ENCODE measurements around the gene RRAS.
"Not testable (repeated sequence)": the region's sequence is repeated elsewhere in the genome, so short reads cannot be mapped to it uniquely, and the experiment has no call there.

RRAS gene

DNA sequence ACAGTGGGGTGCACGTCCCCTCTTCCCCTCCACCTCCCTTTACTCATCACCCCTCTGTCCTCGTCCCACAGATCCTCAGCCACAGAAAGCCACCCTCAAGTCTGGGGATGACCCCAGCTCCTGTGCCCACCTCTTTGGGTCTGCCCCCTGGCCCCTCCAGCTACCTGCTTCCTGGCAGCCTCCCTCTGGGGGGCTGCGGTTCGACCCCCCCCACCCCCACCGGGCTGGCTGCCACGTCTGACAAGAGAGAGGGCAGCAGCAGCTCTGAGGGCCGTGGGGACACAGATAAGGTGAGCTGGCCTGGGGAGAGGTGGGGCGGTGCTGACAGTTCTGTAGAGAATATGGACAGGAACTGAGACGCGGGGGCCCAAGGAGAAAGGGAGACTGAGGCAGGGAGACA, 14.6 kb upstream of the RRAS start:
- no peak for DNase-seq (ENCODE audit: low spot score)

DNA sequence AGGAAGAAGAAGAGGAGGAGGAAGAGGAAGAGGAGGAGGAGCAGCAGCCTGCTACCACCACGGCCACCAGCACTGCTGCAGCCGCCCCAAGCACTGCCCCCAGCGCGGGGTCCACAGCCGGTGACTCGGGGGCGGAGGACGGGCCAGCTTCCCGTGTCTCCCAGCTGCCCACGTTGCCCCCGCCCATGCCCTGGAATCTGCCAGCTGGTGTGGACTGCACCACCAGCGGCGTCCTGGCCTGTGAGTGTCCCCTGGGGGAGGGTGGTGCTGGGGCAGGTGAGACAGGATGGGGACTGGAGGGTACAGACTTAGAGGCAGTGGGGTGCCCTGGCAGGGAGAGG, 13.5 kb upstream of the RRAS start:
- no peak for DNase-seq (ENCODE audit: low spot score)

DNA sequence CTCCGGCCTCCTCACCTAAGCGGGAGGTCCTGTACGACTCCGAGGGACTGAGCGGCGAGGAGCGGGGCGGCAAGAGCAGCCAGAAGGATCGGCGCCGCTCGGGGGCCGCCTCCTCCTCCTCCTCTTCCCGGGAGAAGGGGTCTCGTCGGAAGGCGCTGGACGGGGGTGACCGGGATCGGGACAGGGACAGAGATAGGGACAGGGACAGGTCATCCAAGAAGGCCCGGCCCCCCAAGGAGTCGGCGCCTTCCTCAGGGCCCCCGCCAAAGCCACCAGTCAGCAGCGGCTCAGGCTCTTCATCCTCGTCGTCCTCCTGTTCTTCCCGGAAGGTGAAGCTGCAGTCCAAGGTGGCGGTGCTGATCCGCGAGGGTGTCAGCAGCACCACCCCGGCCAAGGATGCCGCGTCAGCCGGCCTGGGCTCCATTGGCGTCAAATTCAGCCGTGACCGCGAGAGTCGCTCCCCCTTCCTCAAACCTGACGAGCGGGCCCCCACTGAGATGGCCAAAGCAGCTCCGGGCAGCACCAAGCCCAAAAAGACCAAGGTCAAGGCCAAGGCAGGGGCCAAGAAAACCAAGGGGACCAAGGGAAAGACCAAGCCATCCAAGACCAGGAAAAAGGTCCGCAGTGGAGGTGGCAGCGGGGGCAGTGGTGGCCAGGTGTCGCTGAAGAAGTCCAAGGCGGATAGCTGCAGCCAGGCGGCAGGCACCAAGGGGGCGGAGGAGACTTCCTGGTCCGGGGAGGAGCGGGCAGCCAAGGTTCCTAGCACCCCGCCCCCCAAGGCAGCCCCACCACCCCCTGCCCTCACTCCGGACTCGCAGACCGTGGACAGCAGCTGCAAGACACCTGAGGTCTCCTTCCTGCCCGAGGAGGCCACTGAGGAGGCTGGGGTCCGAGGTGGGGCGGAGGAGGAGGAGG, 12.9 kb upstream of the RRAS start:
- DNase-seq (ENCODE audit: low spot score), result no peak

GRCh38 chr19:49651820-49652550, 12.0 kb upstream of the RRAS start:
- no peak for DNase-seq (ENCODE audit: low spot score)

DNA sequence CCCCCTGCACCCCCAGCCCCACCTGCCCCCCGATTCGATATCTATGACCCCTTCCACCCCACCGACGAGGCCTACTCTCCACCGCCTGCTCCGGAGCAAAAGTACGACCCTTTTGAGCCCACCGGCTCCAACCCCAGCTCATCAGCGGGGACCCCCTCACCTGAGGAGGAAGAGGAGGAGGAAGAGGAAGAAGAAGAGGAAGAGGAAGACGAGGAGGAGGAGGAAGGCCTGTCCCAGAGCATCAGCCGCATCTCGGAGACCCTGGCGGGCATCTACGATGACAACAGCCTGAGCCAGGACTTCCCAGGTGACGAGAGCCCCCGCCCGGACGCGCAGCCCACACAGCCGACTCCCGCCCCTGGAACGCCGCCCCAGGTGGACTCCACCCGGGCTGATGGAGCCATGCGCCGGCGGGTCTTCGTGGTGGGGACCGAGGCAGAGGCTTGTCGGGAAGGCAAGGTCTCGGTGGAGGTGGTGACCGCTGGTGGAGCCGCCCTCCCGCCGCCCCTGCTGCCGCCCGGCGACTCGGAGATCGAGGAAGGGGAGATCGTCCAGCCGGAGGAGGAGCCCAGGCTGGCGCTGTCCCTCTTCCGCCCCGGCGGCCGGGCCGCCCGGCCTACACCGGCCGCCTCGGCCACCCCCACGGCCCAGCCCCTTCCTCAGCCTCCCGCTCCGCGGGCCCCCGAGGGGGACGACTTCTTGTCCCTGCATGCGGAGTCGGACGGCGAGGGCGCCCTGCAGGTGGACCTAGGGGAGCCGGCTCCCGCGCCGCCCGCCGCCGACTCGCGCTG, 11.3 kb upstream of the RRAS start:
- no peak for DNase-seq (ENCODE audit: low spot score)

- DNase-seq (ENCODE audit: low spot score), result no peak
These were observed 6.6 kb upstream of the RRAS start for GRCh38 chr19:49646586-49646985.

DNA sequence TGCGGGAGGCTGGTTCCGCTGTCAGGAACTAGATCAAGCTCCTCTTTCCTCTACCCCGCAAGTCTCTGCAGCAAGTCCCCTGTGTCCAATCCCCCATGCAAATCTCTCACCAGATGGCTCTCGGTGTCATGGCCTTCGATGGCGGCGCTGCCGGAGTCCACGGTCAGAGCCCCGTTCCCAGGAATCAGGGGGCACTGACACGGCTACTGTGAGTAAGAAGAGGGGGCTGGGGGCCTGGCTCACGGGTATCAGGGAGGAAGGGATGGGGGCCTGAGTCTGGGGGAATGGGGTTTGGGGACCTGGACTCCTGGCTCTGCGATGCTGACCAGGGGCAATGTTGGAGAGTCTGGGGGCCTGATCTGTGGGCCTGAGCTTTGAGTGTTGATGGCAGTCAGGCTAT, 6.1 kb upstream of the RRAS start:
- DNase-seq (ENCODE audit: low spot score), result no peak

GRCh38 chr19:49645592-49645991, 5.6 kb upstream of the RRAS start:
- no peak for DNase-seq (ENCODE audit: low spot score)

DNA sequence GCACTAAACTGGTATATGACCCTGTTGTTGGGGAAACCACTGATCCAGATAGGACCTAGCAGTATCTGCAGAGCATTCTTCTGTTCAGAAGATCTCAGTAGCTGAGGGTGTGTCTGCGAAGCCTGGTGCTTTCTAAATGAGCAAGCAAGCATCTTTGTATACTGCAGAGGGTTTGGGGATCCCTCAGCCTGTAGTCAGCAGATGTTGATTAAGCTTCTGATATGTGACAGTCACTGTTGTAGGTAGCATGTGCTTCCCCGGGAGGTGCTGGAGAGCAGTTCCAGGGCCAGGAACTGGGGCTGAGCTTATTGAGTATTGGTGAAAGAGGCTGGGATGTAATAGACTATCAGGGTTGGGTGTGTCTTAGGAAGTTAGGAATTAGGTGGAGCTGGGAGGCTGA, 3.5 kb upstream of the RRAS start:
- DNase-seq (ENCODE audit: low spot score), result no peak

- no peak for DNase-seq (ENCODE audit: low spot score)
These were observed 2.6 kb upstream of the RRAS start for GRCh38 chr19:49642492-49643035.

- peak; percentile 99 for DNase-seq (ENCODE audit: low spot score)
These were observed 1.9 kb upstream of the RRAS start, which contains the start of gene SCAF1 for GRCh38 chr19:49641688-49642491. TSS of gene SCAF1 (plus strand) at chr19:49642209. CDS start at chr19:49645027, 2,818 bp downstream.

- DNase-seq (ENCODE audit: low spot score), result no peak
These were observed 386 bp downstream of the RRAS start for GRCh38 chr19:49639401-49640112.

DNA sequence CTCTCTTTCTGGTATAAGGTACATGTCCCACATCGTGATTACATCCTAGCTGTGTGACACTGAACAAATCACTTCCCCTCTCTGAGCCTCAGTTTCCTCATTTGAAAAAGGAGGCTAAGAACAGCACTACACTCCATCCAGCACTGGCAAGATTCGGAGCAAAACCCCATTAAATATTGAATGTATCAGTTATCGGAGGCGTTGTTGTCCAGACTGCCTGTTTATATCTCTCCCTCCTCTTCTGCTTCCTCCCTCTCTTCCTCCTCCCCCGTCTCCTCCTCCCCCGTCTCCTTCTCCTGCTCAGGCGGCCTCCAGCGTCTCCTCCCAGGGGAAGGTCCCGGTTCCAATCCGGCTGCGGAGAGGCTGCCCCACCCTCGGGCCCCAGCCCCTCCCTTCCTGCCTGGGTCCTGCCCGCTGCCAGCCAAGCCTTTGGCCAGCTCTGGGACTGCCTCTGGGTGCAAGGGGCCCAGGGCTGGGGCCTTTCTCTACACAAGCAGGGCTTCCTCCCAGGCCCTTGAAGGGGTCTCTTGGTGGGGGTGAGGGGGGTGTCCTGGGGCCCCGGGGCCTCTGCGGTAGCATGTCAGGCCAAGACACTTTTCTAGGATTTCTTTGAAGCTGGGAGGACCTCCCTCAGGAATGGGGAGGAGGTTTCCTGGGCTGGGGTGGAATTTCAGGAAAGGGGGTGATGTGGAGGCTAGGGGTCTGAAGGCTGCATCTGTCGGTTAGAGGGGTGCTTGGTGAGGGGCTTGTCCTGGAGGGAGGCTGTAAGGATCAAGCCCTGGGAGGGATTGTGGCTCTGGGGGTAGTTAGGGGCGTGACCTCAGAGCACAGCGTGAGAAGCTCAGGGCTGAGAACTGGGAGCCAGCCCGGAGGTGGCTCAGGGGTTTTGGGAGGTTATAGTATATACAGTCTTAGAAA, 1.9 kb downstream of the RRAS start:
- no peak for DNase-seq (ENCODE audit: low spot score)

DNA sequence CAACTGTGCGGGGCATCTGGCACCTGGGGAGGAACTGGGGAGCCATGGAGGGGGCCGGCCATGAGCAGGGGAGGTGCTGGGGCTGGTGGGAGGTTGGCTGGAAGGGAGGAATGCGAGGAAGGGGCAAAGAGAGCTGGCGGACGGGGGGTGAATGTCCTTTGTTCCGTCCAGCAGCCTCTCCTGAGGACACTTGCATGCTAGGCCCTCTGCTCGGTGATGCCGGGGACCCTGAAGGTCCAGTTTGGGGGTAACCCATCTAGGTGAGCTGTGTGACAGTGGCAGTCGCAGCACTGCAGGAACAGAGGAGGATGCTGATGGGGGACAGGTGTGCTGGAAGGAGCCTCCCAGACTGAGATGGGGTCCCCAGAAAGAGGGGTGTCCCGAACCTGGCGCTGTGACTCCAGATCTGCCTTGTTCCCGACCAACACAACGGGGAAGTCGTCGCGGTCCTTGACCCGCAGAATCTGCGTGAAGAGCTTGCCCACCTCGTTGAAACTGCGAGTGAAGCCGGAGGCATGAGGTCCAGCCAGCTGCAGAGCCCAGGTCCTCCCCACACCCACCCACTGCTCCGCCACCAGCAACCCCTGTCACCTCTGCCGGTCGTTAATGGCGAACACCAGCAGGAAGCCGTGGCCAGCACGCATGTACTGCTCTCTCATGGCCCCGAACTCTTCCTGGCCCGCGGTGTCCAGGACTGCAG, 3.6 kb downstream of the RRAS start:
- no peak for DNase-seq (ENCODE audit: low spot score)

- no peak for DNase-seq (ENCODE audit: low spot score)
These were observed 4.3 kb downstream of the RRAS start for GRCh38 chr19:49635530-49636232.

DNA sequence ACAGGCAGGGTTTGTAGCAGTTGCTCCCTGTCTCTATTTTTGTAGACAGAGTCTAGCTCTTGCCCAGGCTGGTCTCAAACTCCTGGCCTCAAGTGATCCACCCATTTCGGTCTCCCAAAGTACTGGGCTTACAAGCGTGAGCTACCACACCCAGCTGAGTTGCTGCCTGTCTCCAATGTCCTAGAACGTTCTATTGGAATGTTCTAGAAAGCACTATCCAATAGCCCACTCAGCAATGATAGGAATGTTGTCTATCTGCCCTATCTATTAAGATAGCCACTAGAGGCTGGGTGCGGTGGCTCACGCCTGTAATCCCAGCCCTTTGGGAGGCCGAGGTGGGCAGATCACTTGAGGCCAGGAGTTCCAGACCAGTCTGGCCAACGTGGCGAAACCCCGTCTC, 6.7 kb downstream of the RRAS start:
- DNase-seq (ENCODE audit: low spot score), result not testable (repeated sequence)

GRCh38 chr19:49632576-49632975, 7.4 kb downstream of the RRAS start:
- no peak for DNase-seq (ENCODE audit: low spot score)

DNA sequence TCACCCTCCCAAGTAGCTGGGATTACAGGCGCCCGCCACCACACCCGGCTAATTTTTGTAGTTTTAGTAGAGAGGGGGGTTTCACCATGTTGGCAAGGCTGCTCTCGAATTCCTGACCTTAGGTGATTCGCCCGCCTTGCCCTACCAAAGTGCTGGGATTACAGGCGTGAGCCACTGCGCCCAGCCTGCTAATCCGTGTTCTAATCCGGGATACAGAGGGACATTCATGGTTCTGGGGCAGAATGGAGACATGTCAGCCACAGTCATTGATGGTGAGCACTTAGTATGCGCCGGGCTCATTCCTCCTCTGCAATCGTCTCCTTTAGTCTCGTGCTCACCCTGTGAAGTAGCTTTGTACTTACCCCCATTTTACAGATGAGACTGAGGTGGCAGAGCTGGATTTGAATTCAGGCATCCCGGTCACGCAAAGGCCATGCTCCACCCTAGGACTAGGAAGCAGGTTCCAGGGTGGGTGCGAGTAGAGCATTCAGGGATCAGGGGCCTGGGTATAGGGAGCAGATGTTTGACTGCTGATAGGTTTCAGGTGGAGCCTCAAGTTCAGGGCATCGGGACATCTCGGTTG, 8.2 kb downstream of the RRAS start:
- no peak for DNase-seq (ENCODE audit: low spot score)
